ACHN (cell line): ENCODE data around the gene QRICH1.

Experiments used
- DNase-seq: peaks from one replicate; pipeline ENCODE4 v3.0.0-alpha.2; 2015
- in situ Hi-C: cut with HindIII; loops from 2 replicates; pipeline ENCODE4 v1.10.0; 2017; ENCODE audit warnings: low sequenced_read_pairs, low pct_ligation_motif_present, low pct_unique_long_range_greater_than_20kb

Gene QRICH1

GRCh38 chr3:49120438-49121131, 26.7 kb upstream of the QRICH1 start, which contains the start of gene USP19:
Gene USP19 (minus strand): TSS chr3:49120823. CDS start chr3:49119145, 1,678 bp downstream.
- DNase-seq, result peak; percentile 89
- in situ Hi-C loops, result no loop called here

GRCh38 chr3:49120096-49120437, 26.2 kb upstream of the QRICH1 start:
- DNase-seq, result no peak
- in situ Hi-C loops, result no loop called here

DNA sequence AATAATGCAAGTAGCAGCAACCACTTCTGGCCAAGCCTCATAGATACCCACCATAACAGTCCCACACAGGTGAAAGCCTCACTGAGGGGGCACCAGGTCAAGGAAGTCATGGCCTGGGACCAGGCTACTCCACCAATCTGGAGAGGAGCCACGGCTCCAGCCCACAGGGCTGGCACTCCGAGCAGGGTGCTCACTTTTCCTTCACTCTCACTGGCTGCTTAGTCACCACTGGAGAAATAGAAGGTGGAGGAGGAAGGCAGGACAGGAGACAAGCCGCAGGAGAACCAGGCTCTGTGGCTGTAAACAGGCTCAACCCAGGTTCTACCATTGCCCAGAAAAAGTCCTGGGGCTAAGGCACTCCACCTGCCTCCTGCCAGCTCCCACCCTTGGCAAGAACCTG, 25.6 kb upstream of the QRICH1 start:
- in situ Hi-C loops, result no loop called here
- DNase-seq, result no peak

DNA sequence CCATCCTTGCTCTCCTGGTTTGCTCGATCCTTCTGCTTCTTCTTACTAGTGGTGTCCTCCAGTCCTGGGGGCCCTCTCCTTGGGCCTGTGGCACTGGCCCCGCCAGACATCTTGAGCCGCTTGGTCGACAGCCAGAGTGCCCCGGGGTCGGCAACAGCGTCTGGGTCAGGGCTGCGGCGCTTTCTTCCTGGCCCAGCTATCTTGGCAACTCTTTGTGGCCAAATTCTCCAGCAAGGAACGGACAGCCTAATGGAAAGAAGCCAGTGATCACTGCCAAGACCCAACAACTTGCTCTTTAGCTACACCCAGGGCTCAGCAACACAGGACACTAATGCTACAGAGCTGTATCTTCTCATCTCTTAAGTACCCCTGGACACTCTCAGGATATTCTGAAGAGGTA, 25.2 kb upstream of the QRICH1 start:
- in situ Hi-C loops, result no loop called here
- no peak for DNase-seq

DNA sequence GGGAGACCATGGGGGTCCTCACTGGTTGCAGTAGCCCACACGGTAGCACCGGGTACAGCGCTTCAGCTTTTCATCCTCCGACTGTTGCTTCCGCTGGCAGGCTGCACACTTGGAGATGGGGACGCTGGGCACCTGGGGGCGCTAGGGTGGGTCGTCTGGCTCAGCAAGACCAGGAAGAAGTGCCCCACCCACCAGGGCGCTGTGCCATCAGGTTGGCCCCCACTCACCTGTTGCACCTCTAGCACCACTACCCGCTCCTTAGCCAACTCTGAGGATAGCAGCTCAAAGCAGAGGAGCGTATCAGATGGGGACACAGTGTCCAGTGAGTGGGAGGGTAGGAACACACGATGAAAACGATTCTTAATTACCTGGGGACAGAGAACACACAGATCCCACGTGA, 18.4 kb upstream of the QRICH1 start:
- in situ Hi-C loops, result no loop called here
- DNase-seq, result no peak

- DNase-seq, result no peak
- in situ Hi-C loops, result no loop called here
These were observed 17.5 kb upstream of the QRICH1 start for GRCh38 chr3:49111347-49111746.

DNA sequence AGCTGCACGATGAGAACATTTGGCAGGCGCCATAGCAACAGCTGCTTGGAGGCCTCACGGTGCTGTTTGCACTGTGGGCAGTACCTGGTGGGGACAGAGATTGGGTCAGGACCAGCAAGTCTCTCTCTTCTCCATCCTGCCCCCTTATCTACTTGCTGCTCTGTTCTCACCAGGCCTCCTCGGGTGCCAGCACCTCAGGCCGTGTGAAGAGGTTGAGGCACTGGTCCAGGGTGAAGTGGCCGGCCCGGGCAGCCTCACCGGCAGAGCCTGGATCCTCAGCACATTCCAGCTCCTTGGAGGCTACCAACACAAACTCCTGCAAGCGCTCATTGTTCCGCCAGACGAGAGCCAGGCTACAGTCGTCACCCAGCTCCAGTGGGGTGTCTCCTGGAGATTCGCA, 16.9 kb upstream of the QRICH1 start:
- no peak for DNase-seq
- in situ Hi-C loops, result no loop called here

DNA sequence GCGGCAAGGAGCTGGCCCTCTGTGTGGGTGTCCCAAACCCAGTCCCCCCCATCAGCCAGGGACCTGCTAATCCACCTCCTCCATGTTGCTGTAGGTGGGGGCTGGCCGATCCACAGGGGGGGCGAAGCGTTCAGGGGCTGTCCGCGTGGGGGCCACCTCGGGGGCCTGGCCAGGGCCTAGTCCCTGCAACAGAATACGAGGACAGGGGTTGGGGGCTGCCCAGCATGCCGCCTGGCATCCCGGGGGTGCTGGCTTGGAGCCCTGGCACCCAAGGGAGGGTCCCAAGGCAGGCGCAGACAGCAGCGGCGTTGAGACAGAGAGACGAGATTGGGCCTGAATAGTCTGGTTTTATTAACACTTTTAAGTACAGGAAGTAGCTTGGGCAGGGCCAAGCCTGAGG, 14.5 kb upstream of the QRICH1 start:
- DNase-seq, result no peak
- in situ Hi-C loops, result no loop called here

- in situ Hi-C loops, result no loop called here
- DNase-seq, result peak; percentile 86
These were observed 10.8 kb upstream of the QRICH1 start, which contains the start of gene QARS1 for GRCh38 chr3:49104427-49105291. Gene QARS1 (minus strand): TSS chr3:49104757. CDS start chr3:49104733, 24 bp downstream.

GRCh38 chr3:49104052-49104426, 10.2 kb upstream of the QRICH1 start:
- no peak for DNase-seq
- in situ Hi-C loops, result no loop called here

GRCh38 chr3:49100046-49100615, 6.3 kb upstream of the QRICH1 start:
- in situ Hi-C loops, result no loop called here
- no peak for DNase-seq

GRCh38 chr3:49098910-49099630, 5.2 kb upstream of the QRICH1 start:
- in situ Hi-C loops, result no loop called here
- DNase-seq, result no peak

DNA sequence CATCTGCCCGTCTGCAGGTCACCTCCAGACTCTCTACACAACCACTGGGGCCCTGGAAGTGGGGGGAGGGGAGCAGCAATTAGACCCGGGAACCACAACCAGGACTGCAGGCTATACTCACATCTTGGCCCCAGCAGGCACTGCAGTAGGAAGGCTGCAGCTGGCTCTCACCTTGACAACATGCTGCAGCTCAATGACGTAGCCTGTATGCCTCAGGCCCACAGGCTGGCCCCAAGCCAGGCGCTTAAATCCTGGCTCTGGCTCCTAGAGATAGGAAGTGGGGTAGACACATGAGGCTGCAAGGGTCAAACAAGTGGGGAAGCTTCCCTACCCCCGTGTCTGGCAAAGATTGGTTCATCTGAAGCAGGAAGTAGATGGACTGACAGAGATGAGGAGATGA, 4.6 kb upstream of the QRICH1 start:
- in situ Hi-C loops, result no loop called here
- DNase-seq, result no peak

DNA sequence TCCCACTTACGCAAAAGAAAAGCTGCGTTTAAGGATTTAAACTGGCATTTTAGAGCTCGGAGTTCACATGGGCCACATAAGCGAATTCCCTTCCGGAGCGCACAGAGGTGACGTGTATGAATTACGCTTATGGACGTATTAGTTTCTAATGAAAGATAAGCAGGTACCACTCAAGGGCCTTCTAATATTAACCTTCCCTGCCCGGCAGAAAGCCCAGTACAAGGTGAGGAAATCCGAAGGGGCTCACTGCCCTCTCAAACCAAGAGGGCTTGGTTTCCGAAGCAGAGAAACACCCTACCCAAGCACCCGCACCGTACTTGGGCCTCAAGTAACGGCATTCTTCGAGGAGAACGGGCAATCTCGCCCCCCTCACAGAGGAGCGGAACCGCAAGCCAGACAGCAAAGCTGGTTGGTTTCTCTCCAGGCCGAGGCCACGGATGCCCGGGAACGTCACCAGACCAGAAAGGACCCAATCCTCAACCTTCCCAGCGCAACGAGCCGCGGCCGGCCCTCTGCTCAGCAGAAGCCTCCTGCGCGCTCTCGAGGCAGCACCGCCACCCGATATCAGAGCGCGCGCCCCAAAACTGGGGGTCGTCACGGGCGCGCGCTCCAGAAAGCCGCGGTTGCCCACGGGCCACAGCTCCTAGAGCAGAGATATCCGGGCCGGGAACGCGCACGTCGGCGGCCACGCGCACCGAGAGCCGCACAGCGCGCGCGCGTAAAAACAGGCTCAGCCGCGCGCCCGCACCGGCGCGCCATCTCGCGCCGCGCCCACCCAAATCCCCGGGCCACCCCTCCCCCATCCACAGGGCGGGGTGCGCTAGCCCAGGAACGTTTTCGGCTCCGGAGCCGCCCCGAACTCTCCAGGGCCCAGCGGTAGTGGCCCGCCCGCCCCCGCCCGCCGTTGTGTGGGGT, 676 bp downstream of the QRICH1 start:
- peak; percentile 80 for DNase-seq
- in situ Hi-C loops, result no loop called here

GRCh38 chr3:49081429-49081828, 12.4 kb downstream of the QRICH1 start:
- in situ Hi-C loops, result no loop called here
- DNase-seq, result no peak

GRCh38 chr3:49079270-49079669, 14.6 kb downstream of the QRICH1 start:
- in situ Hi-C loops, result no loop called here
- no peak for DNase-seq

DNA sequence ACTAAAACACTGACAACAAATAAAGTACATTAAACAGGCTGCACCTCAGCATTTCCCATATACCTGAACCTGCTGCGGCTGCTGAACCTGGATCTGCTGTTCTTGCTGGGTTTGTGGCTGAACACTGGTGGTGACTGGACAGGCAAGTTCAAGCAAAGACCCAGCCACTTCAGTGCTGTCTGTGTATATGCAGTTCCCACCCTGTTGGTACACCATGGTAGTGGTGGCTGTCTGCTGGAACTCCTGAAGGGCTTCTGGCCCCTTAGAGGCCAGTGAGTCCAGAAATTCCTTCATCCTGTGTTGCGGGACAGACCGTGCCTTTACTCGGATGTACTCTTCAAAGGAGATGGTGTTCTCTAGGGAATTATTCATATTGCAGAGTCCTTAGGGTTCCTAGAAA, 17.2 kb downstream of the QRICH1 start:
- no peak for DNase-seq
- in situ Hi-C loops, result no loop called here

- in situ Hi-C loops, result no loop called here
- DNase-seq, result no peak
These were observed 17.8 kb downstream of the QRICH1 start for GRCh38 chr3:49076116-49076515.
